HAP-1 (cell line): ENCODE results near the gene TM2D1.

ENCODE experiments used
- DNase-seq, 2 experiments: peaks; one replicate each; pipeline ENCODE4 v3.0.0-alpha.2; 2016 to 2020; ENCODE audit warnings: low spot score in 2 of 2
- H3K27me3 ChIP-seq: fragments of 250-450 bp; sonication (Bioruptor Pico); 2 replicates; pipeline ENCODE4 v1.5.1; 2020; ENCODE audit warnings: low read depth, mild to moderate bottlenecking, moderate library complexity
- H3K36me3 ChIP-seq: fragments of 250-450 bp; sonication (Bioruptor Pico); replicated peaks from 2 replicates; pipeline ENCODE4 v1.5.1; 2020; ENCODE audit warnings: mild to moderate bottlenecking
- H3K4me1 ChIP-seq: fragments of 250-450 bp; sonication (Bioruptor Pico); 2 replicates; pipeline ENCODE4 v1.5.1; 2020; ENCODE audit warnings: mild to moderate bottlenecking
- H3K4me3 ChIP-seq: fragments of 250-450 bp; sonication (Bioruptor Pico); 2 replicates; pipeline ENCODE4 v1.5.1; 2020; ENCODE audit warnings: mild to moderate bottlenecking, moderate library complexity
- H3K9me3 ChIP-seq: fragments of 250-450 bp; sonication (Bioruptor Pico); 2 replicates; pipeline ENCODE4 v1.5.1; 2020; ENCODE audit warnings: mild to moderate bottlenecking, moderate library complexity
- in situ Hi-C: fragments of 300-500 bp; cut with MboI; formaldehyde crosslinking; loops from 3 replicates; pipeline ENCODE4 v1.14.3; 2020; ENCODE audit warnings: low sequenced_read_pairs, inconsistent platforms, mixed read lengths

The TM2D1 gene

GRCh38 chr1:61631436-61631835 is 93.5 kb downstream of the TM2D1 start:
- H3K9me3 ChIP-seq: no peaks in the 10 kb centered on the region
- DNase-seq: no peak
- in situ Hi-C loops: no loop called here
- no peaks in the 10 kb centered on the region for H3K36me3 ChIP-seq
- no peak overlapping the region for H3K4me3 ChIP-seq
- no peaks in the 10 kb centered on the region; the same call in 1 of the 2 replicates for H3K27me3 ChIP-seq
- peaks cover 4% of the 10 kb centered on the region for H3K4me1 ChIP-seq
